ENCODE data around the gene SPAG17.
"Not testable (repeated sequence)": the region's sequence is repeated elsewhere in the genome, so short reads cannot be mapped to it uniquely, and the experiment has no call there.

The SPAG17 gene

GRCh38 chr1:117967477-117967876, 217.6 kb downstream of the SPAG17 start:
- peak; percentile 31 for DNase-seq

GRCh38 chr1:117964290-117965038, 220.6 kb downstream of the SPAG17 start:
- no peak for DNase-seq

GRCh38 chr1:117959364-117959763, 225.7 kb downstream of the SPAG17 start:
- DNase-seq, result no peak

GRCh38 chr1:117952386-117952785, 232.6 kb downstream of the SPAG17 start:
- no peak for DNase-seq

GRCh38 chr1:117942293-117942692, 242.7 kb downstream of the SPAG17 start:
- DNase-seq, result no peak

GRCh38 chr1:117933769-117934168, 251.3 kb downstream of the SPAG17 start:
- DNase-seq, result no peak

- DNase-seq, result no peak
Observed at GRCh38 chr1:117932576-117932975, 252.5 kb downstream of the SPAG17 start.

GRCh38 chr1:117930484-117930883, 254.5 kb downstream of the SPAG17 start:
- no peak for DNase-seq

GRCh38 chr1:117930173-117930447, 254.9 kb downstream of the SPAG17 start:
- no peak for DNase-seq

- DNase-seq, result peak; percentile 99
Observed at GRCh38 chr1:117929343-117930172, 255.5 kb downstream of the SPAG17 start, which contains the start of the genes GDAP2 and WDR3. Gene GDAP2 (minus strand): TSS chr1:117929621. CDS start chr1:117920357, 9,264 bp downstream. Gene WDR3 (plus strand): TSS chr1:117929739. CDS start chr1:117933320, 3,581 bp downstream.

- peak; percentile 61 for DNase-seq
Observed at GRCh38 chr1:117928881-117929342, 256.1 kb downstream of the SPAG17 start.

- no peak for DNase-seq
Observed at GRCh38 chr1:117925981-117926380, 259.0 kb downstream of the SPAG17 start.

GRCh38 chr1:117922717-117923116, 262.3 kb downstream of the SPAG17 start:
- not testable (repeated sequence) for DNase-seq

- no peak for DNase-seq
Observed at GRCh38 chr1:117921991-117922390, 263.0 kb downstream of the SPAG17 start.

GRCh38 chr1:117919376-117919775, 265.7 kb downstream of the SPAG17 start:
- no peak for DNase-seq

- no peak for DNase-seq
Observed at GRCh38 chr1:117911051-117911450, 274.0 kb downstream of the SPAG17 start.

GRCh38 chr1:117905019-117905418, 280.0 kb downstream of the SPAG17 start:
- DNase-seq, result no peak

GRCh38 chr1:117904485-117904884, 280.5 kb downstream of the SPAG17 start:
- DNase-seq, result no peak

Measured in femur (tissue), 1 donor.